Measurements from ENCODE around the gene FBLN2. TPM values are rescaled to one million over a fixed set of nuclear protein-coding genes. Genes with fewer than 3 reads are reported as not detected.

Gene FBLN2
- total and polyA plus RNA-seq, 2 of the 13 experiments (the other 11 are each of a cell fraction or from before 2014, with no cell fraction given) = not detected

GRCh38 chr3:13618836-13619235 is 69.9 kb downstream of the FBLN2 start:
- intact Hi-C loops (cut with micrococcal nuclease; ENCODE audit: unreplicated experiment) (no loop called here), in situ Hi-C loops (cut with HindIII; ENCODE audit: extremely low pct_ligation_motif_present, low pct_unique_long_range_greater_than_20kb) (no loop called here)
- Histone ChIP-seq H3K27ac (ENCODE audit: extremely low read length, insufficient read depth, low read length) (no peak overlapping the region), H3K4me3 (replicated peaks in 1 of 3; ENCODE audit: insufficient read depth in 1 of 3, low read depth in 2 of 3, low read length in 3 of 3) (no peak overlapping the region), H3K36me3 (replicated peaks in 1 of 2; ENCODE audit: control insufficient read depth in 1 of 2, insufficient read depth in 2 of 2, low read length in 2 of 2) (no peaks in the 10 kb centered on the region), H3K79me2 (ENCODE audit: insufficient read depth, low read length) (no peaks in the 10 kb centered on the region), H4K20me1 (ENCODE audit: insufficient read depth, low read length) (0 out of 2 replicates have a peak, but pooled peaks cover 2% of the 10 kb centered on the region), H3K9me3 (ENCODE audit: low read length) (no peaks in the 10 kb centered on the region), H3K4me2 (ENCODE audit: low read depth, low read length) (no peak overlapping the region), H3K4me1 (ENCODE audit: insufficient read depth, low read length) (peaks cover 10% of the 10 kb centered on the region), H2AFZ (ENCODE audit: low read length) (no peak overlapping the region), H3K9ac (ENCODE audit: insufficient read depth, low read depth, low read length) (no peak overlapping the region), H3K27me3 (ENCODE audit: control insufficient read depth in 1 of 2, insufficient read depth in 2 of 2, low read length in 2 of 2) (peaks cover 7 to 40% of the 10 kb centered on the region in 2 experiments; a peak in 3 of 5 replicates)
- ATAC-seq (no peak), FAIRE-seq (no peak), DNase-seq (ENCODE audit: low spot score) (no peak)
- WGBS (ENCODE audit: low lambda C conversion rate) = no CpG with 5 or more reads among the region's 3 CpGs
- ChIA-PET POLR2A (no interaction called here), CTCF (ENCODE audit: low intra/inter-chr PET ratio, low total read pairs) (no interaction called here)
- TF ChIP-seq ZBTB38 (CRISPR knock-in tag; IDR thresholded peaks at IDR 0.05) = no peak
- no peak for TF ChIP-seq ZNF703 (CRISPR knock-in tag; IDR thresholded peaks at IDR 0.05; ENCODE audit: borderline replicate concordance)
- TF ChIP-seq MLLT10 (CRISPR knock-in tag; IDR thresholded peaks at IDR 0.05) = no peak
- TF ChIP-seq CCDC6 (CRISPR knock-in tag; IDR thresholded peaks at IDR 0.05) = no peak
- no peak for TF ChIP-seq ZNF24 (IDR thresholded peaks at IDR 0.05)
- no TSS peak for BruUV-seq (replicated peaks)

GRCh38 chr3:13619661-13620230 is 70.8 kb downstream of the FBLN2 start:
- Histone ChIP-seq H3K9me3 (ENCODE audit: low read length) (no peaks in the 10 kb centered on the region), H3K4me2 (ENCODE audit: low read depth, low read length) (no peak overlapping the region), H3K79me2 (ENCODE audit: insufficient read depth, low read length) (no peaks in the 10 kb centered on the region), H3K9ac (ENCODE audit: insufficient read depth, low read depth, low read length) (no peak overlapping the region), H3K36me3 (replicated peaks in 1 of 2; ENCODE audit: control insufficient read depth in 1 of 2, insufficient read depth in 2 of 2, low read length in 2 of 2) (no peaks in the 10 kb centered on the region), H3K27me3 (ENCODE audit: control insufficient read depth in 1 of 2, insufficient read depth in 2 of 2, low read length in 2 of 2) (peaks cover 7 to 40% of the 10 kb centered on the region in 2 experiments; a peak in 3 of 5 replicates), H4K20me1 (ENCODE audit: insufficient read depth, low read length) (0 out of 2 replicates have a peak, but pooled peaks cover 2% of the 10 kb centered on the region), H3K4me3 (replicated peaks in 1 of 3; ENCODE audit: insufficient read depth in 1 of 3, low read depth in 2 of 3, low read length in 3 of 3) (no peak overlapping the region), H2AFZ (ENCODE audit: low read length) (no peak overlapping the region), H3K27ac (ENCODE audit: extremely low read length, insufficient read depth, low read length) (no peak overlapping the region), H3K4me1 (ENCODE audit: insufficient read depth, low read length) (peaks cover 10% of the 10 kb centered on the region)
- ChIA-PET CTCF (ENCODE audit: low intra/inter-chr PET ratio, low total read pairs) (no interaction called here), POLR2A (no interaction called here)
- 33% methylated on average over 6 of the region's 13 CpGs for WGBS (ENCODE audit: low lambda C conversion rate)
- no TSS peak for BruUV-seq (replicated peaks)
- in situ Hi-C loops (cut with HindIII; ENCODE audit: extremely low pct_ligation_motif_present, low pct_unique_long_range_greater_than_20kb) (no loop called here), intact Hi-C loops (cut with micrococcal nuclease; ENCODE audit: unreplicated experiment) (no loop called here)
- DNase-seq (ENCODE audit: low spot score) (no peak), ATAC-seq (peak; percentile 60), FAIRE-seq (no peak)
- TF ChIP-seq JUND (CRISPR knock-in tag; IDR thresholded peaks at IDR 0.05) (no peak), ZNF451 (CRISPR knock-in tag; IDR thresholded peaks at IDR 0.05) (no peak), U2AF2 (IDR thresholded peaks at IDR 0.05; ENCODE audit: low read depth, low read length) (no peak), ZNF580 (CRISPR knock-in tag; IDR thresholded peaks at IDR 0.05; ENCODE audit: borderline replicate concordance, low read depth) (no peak), ZNF12 (CRISPR knock-in tag; IDR thresholded peaks at IDR 0.05) (0 out of 2 replicates have a peak, but pooled peaks have one; percentile 37), IRF2 (CRISPR knock-in tag; IDR thresholded peaks at IDR 0.05) (no peak)

Data from HepG2 (cell line).